Breast epithelium (tissue), 3 donors: ENCODE results near the gene STMN1.

ENCODE experiments used
- CTCF ChIP-seq, 3 donors: fragments of 450-650 bp; IDR thresholded peaks; one replicate each; pipeline ENCODE4 v1.5.1; 2016 to 2017; ENCODE audit warnings: antibody characterized with exemption in 3 of 3, mild to moderate bottlenecking in 3 of 3, moderate library complexity in 3 of 3
- POLR2A ChIP-seq: fragments of 450-650 bp; IDR thresholded peaks from one replicate; pipeline ENCODE4 v1.6.1; 2016; ENCODE audit warnings: antibody characterized with exemption, mild to moderate bottlenecking, moderate library complexity

- TF ChIP-seq CTCF (IDR thresholded peaks at IDR 0.05) (no peak), POLR2A (no peak)
These were observed 40.8 kb upstream of the STMN1 start for GRCh38 chr1:25947027-25947426.
